GM18499 (cell line): ENCODE measurements around the gene NADK.

ENCODE experiments used
- ATAC-seq: cut with Tn5 transposase; IDR thresholded peaks from one replicate; pipeline ENCODE4 v1.9.1; 2021; ENCODE audit warnings: moderate number of reproducible peaks; ENCODE audit not compliant: insufficient read depth, unreplicated experiment

Gene NADK

DNA sequence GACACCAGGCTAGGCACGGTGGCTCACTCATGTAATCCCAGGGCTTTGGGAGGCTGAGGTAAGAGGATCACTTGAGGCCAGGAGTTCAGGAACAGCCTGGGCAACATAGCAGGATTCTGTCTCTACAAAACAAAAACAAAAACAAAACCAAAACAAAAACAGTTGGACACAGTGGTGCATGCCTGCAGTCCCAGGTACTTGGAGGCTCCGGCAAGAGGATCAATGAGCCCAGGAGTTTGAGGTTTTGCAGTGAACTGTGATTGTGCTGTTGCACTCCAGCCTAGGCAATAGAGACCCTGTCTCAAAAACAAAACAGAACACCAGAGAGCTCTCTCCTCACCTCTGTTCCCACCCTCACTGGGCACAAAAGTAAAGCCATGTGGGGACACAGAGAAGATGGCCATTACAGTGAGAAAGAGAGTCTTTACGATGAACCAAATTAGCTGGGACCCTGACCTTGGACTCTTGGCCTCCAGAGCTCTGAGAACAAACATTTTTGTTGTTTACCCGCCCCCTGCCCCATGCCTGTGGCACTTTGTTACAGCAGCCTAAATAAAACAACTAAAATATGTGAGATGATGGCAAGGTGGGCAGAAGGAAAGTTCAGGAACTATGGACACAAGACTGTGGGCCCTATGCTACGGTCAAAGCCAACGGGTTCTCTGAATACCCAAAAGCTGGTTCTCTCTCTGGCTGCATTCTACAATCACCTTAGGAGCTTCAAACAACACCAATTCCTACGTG is 9.8 kb downstream of the NADK start:
- no peak for ATAC-seq

DNA sequence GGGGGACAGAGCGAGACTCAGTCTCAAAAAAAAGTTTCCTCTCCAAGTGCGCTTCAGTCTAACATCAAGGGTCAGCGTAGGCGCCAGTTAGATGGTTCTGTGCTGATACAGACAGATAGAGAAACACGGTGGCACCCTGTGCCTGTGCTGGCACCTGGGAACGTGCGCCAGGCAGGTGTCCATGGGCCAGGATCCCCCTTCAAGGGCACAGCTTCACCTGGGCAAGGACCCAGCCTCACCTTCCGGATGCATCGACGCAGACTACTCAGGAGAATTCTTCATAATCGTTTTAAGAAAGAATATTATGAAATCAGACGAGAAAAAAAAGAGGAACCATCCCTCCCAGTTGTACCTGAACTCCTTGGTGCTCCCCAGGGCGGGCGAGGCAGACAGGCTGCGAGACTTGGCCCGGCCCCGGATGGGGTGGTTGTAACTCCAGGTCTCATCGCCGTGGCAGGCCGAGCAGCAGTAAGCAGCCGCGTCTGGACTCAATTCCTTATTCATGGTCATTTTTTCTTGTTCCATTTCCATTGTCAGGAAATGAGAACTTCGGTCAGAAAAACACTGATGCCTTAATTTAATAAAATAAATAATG is 13.3 kb downstream of the NADK start:
- ATAC-seq: no peak

DNA sequence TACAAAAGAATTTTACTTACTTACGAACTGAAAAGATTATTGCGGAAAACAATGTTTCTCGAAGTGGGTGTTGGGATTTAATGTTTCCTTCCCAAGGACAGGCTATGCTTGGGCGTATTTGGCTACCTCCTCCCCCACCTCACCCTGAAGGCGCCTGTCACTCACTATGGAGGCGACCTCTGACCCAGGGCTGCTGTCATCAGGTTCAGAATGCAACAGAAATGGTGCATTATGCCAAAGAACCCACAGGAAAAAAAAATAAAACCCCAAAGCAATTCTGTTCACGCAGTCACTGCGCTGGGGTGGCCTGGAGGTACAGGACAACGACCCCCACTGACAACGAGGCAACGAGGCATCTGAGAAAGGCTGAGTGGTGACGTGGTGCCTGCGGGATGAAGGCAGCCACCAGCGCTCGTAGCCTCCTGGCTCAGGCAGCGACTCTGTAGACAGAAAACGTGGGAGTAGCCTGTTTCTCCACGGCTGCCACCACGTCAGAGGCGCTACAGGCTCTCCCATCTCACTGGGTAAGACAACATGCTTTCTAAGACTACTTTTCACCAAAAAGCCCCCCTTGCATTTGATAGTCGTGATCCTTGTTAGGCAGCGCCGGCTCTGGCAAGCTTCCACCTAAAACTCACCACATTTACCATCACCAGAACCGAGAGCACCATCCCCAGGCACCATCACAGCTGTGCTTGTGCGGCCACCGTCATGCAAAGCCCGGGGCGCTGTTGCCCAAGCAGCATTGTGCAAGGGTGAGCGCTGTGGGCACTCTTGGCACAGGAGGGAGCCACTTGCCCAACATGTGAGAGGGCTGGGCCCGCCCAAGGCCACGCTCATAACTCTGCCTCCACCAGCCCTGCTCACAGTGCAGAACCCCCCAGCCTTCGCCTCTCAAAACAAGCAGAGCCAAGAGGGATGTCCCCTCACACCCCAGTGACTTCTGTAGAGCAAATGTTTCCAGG is 14.3 kb downstream of the NADK start:
- no peak for ATAC-seq

DNA sequence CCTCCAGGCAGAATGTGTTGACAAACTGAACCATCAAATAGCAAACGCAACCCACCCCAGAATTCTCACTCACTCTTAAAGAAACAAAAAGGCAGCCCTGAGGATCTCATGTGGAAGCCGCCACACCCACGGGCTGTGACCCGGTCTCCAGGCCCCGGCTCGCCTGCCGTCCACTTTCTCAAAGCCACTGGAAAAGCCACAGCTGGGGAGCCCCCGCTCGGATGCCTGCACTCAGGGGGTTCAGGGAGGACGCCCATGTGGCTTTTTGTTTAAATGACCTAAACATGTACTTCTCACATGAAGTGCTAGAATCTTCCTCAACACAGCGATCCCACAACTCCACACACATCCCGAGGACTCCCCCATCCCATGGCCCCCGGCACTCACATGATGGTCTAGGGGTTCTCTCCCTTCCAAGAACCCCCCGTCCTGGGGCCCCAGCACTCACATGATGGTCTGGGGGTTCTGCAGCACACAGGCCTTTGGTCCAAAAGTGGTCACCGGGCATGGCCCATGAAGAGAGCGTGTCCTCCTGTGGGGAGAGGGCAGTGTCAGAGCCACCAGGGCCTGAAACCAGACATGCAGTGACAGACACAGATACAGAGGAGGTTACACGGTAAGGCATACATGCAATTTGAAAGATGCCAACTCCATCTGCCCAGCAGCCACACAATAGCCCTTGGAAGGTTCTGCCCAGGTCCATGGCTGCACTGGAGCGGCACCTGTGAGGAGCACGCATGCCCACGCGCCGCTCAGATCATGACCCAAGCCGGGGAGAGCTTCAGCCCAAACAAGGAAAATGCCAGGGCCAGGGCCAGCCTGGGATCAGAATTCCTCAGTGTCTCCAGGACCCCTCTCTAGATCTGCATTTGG is 16.5 kb downstream of the NADK start:
- no peak for ATAC-seq

DNA sequence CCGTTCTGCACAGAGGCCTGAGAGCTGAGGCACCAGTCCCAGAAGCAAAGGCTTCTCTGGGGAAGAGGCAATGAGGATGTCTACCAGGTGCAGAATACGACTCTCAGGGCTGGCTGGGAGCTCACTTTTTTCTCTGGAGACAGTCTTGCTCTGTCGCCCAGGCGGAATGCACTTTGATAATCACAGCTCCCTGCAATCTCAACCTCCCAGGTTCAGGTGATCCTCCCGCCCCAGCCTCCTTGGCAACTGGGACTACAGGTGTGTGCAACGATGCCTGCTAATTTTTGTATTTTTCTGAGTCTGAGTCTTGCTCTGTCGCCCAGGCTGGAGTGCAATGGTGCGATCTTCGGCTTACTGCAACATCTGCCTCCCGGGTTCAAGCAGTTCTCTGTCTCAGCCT is 17.6 kb downstream of the NADK start:
- no peak for ATAC-seq

DNA sequence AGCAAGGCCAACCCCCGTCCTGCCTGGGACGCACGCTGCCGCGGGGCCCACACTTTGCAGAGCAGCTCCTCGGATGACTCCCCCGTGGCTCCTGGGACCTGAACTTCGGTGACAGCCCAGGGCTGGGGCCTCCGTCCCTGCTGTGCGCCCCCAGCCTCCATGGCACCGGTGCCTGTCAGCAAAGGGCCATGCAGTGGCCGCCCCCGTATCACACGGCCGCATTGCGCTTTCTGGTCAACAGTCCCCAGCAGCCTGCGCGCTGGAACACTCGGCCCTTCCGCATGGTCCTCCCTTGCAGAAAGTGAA is 18.0 kb downstream of the NADK start:
- no peak for ATAC-seq

DNA sequence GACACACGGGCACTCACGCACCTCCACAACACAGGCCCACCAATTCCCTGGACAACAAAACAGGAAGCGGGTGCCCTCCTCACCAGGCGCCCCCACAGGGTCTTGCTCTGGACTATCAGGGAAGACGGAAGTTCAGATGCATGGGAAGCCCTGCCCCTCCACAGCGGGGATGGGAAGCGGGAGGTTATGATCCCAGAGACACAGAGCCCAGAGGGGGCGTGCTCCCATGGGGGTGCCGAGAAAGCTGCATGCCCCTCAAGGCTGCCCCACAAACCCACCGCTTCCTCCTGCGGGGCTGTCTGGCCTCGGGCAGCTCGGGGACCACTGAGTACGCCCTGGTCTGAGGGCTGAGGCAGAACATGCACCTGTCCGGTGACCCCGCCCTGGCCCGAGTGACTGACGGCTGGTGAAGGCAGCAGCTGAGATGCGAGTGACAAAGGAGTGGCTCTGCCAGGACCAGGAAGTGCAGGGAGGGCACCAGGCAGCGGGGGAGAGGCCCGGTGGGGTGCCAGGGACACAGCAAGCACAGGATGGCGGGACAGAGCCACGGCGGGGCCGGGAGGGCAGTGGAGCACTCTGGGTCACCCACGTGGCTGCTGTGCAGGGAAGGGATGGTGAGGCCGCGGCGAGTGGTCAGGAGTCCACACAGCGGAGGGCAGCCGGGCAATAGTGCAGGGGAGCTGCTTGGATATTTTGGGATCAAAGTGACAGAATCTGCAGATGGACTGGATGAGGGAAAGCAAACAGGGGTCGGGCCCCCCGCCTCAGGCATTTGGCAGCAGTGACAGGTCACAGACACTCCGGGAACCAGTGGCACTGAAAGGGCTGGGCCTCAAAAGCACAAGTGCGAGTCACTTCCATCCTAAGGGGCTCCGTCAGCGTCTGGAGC is 18.6 kb downstream of the NADK start:
- ATAC-seq: no peak

DNA sequence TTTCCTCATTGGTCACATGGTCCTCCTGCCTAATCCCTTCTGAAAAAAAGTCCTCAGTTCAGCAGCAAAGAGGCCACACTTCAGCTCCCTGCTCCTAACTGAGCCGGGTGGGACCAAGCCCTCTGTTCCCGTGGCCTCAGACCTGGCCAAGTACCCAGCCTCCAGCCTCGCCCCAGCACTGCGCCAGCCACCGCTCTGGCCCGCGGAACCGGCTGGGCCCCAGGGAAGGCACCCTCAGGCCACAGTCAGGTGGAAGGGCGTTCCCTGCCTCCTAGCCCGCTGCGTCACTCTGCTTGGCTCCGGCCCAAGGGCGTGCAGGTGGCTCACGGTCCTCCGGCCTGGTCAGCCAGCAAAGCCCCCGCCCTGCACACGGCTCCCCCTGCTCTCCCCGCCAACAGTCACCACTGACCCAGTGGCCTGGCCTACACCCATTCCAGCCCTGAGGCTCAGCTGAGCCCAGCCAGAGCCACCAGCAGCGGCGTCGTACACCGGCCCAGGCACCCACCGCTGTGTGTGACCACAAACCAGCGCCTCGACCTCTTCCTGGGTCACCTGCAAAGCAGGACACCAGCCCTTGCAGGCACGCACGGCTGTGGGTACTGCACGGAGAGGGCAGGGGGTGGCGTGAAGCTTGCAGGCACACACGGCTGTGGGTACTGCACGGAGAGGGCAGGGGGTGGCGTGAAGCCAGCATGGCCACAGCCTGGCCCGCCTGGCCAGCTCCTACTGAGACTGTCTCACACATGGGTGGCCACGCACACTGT is 19.4 kb downstream of the NADK start:
- no peak for ATAC-seq

DNA sequence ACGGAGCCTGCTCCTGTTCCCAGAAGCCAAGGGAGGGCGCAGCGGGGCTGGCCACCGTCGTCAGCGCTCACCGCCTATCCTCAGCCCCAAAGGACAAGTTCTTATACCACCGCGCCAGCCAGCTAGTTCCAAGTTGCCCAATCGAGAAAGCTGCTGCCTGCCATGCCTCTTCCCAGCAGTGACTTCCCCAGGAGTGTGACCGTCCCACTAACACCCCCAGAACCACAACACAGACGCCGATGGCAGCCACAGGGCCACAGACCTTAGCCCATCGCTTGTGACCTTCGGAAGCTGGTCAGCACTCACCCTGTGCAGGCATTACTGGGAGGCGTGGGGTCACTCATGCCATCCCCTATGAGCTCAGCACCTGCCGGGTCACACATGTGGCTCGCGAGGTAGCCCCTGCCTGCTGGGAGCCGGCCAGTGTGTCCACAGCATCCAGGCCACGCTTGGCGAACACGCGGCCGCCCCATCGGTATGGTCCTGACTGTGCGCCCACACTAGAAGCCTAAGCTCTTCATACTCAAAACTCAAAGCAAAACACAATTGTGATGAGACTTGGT is 20.1 kb downstream of the NADK start:
- ATAC-seq: no peak

DNA sequence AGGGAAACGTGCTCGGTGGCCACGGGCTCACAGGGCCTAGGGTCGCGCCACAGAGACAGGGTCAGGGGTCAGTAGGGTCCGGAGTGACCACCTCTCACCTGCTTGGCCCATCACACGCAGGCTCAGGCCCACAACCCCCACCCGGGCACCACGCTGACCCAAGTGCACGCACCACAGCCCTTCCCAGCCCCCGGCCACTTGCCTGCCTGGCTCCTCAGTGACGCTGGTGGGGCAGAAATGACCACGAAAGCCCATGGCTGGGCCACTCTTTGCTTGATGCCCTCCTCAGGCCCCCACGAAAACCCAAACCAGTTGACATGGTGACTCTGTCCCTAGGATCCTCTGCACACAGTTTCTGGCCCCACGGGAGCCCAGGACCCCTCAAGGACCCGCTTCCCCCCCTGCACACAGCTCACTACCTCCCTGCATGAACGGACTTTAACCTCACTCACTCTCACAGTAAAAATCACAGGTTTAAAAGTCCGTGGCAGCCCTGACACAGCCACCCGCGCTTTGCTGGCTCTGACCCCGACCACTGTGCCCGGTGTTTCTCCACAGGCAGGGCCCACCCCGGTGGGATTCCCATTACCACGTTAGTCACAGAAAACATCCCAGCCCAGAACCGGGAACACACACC is 20.7 kb downstream of the NADK start:
- ATAC-seq: no peak

DNA sequence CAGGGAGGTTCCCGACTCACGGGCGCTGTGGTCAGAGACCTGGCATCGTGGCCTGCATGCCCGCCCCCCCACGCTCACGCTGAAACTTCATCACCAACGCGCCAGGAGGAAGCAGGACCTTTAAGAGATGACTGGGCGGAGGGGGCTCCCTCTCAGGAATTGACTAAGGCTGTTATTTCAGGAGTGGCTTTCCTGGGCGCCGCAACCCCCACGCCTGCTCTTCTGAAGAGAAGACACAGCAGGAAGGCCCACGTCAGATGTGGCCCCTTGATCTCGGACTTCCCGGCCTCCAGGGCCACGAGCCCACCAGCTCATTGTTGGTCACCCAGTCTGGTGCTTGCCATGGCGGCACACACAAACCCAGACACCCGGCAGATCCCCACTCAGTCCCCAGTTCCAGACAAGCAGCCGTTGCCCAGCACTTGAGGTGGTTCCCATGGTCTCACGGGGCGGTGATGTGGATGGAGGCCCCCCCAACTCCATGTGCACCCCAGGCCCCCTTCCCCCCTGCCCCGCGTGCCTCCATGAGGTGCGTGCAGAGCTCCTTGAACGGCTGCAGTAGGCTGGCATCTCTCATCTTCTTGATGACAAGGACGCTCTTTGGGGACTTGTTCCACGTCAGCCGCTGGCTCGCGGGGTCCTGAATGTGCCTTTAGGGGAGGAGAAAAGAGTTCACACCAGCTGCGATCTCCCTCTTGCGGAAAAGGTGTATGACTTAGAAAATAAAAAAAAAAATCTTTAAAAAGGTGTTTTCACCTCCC is 21.4 kb downstream of the NADK start:
- no peak for ATAC-seq

DNA sequence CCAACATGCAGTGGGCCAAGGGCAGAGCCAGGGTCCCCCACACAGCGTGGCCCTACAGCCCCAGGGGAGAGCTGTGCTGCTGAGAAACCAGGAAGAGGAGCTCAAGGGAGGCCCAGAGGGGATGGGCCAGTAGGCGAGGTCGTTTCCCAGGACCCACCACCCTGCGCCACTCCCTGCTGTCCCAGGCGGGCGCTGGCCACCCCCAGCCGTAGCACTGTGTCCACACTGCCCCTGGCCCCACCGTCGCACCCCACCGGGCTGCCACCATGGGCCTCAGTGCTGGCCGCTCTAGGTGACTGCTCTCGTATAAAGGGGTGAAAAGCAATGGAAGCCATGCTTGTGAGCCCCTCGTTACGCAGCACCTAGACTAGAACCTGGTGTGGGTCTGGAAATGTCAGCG is 22.4 kb downstream of the NADK start:
- no peak for ATAC-seq

DNA sequence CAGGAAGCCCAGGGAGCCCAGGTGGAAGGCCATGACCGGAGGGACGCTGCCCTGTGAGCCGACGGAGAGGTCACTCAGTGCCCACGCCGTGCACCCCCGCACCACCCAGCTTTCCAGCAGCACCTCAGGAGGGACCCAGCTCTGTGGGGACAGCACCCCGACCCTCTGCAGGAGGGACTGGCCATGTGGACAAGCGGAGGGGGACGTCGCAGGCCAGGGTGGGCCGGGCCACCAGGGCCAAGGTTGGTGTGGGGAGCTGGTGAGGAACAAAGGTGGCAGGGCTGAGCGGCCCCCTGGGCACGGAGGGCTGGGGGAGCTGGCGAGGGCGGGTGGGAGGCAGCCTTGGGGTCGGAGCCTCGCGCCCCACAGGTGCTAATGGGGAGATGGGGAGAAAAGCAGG is 22.8 kb downstream of the NADK start:
- no peak for ATAC-seq

DNA sequence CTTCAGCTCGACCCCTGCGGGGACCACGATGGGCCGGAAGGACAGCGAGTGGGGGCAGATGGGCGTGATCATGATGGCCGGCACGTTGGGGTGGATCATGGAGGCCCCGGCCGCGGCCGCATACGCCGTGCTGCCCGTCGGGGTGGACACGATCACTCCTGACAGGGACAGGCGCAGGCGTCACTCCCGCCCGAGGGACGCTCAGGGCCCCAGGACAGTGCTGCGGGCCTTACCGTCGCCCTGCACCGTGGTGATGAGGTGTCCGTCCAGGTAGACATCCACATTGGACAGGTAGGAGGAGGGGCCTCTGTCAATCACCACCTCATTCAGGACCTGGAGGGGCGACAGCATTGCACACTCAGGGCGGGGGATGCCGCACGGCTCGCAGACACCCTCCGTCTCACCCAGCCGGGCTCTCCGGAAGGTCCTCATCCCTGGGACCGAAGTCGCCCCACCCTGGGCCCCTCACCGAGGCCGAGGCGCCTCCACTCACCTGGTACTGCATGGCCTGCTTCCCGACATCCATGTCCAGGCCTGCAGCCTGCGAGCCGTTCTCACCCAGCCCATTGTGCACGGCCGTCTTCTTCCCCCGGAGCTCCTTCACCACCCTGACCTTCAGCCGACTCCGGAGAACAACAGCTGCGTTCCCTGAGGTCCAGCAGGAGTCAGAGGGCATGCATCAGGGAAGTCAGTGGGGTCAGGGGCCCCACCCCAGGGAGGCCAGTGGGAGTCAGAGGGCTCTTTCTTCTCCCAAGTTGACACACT is 24.0 kb downstream of the NADK start:
- no peak for ATAC-seq

DNA sequence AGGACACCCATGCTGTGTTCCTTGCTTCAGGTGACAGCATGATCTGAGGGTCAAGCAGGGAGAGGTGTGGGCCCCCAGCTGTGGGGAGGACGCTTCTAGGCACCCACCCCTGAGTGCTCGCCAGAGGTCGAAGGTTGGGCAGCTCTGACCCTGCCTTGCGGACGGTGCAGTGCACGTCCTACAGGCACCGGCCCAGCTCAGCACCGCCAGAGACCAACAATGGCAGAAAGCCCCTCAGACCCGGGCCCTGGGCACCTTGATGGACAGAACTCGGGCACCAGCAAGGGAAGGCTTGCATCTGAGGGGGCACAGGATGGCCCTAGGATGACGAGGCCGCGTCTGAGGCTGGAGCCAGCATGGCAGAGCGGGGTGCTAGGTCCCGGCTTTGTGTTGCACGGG is 24.7 kb downstream of the NADK start:
- no peak for ATAC-seq
